ENCODE measurements around the gene NDUFA6.

The NDUFA6 gene

GRCh38 chr22:42134100-42135020, 43.8 kb upstream of the NDUFA6 start:
- no peak for ATAC-seq
- TF ChIP-seq ZFP3 (CRISPR knock-in tag; IDR thresholded peaks at IDR 0.05): no peak
- no peak for TF ChIP-seq POU6F1 (CRISPR knock-in tag; IDR thresholded peaks at IDR 0.05; ENCODE audit: borderline replicate concordance, low read depth)
- no peak for TF ChIP-seq ISL1 (CRISPR knock-in tag; IDR thresholded peaks at IDR 0.05)
- TF ChIP-seq, protein P1, sequence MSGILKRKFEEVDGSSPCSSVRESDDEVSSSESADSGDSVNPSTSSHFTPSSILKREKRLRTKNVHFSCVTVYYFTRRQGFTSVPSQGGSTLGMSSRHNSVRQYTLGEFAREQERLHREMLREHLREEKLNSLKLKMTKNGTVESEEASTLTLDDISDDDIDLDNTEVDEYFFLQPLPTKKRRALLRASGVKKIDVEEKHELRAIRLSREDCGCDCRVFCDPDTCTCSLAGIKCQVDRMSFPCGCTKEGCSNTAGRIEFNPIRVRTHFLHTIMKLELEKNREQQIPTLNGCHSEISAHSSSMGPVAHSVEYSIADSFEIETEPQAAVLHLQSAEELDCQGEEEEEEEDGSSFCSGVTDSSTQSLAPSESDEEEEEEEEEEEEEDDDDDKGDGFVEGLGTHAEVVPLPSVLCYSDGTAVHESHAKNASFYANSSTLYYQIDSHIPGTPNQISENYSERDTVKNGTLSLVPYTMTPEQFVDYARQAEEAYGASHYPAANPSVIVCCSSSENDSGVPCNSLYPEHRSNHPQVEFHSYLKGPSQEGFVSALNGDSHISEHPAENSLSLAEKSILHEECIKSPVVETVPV (CRISPR knock-in tag; IDR thresholded peaks at IDR 0.05): no peak
- no peak for TF ChIP-seq ZNF565 (CRISPR knock-in tag; conservative IDR thresholded peaks at IDR 0.05; ENCODE audit: low read depth)
- no peak for TF ChIP-seq ARNTL (CRISPR knock-in tag; IDR thresholded peaks at IDR 0.05; ENCODE audit: borderline replicate concordance, low read depth)
- no peak for TF ChIP-seq SNAI2 (CRISPR knock-in tag; IDR thresholded peaks at IDR 0.05)
- TF ChIP-seq ZNF8 (CRISPR knock-in tag; IDR thresholded peaks at IDR 0.05): no peak
- TF ChIP-seq, protein P2, sequence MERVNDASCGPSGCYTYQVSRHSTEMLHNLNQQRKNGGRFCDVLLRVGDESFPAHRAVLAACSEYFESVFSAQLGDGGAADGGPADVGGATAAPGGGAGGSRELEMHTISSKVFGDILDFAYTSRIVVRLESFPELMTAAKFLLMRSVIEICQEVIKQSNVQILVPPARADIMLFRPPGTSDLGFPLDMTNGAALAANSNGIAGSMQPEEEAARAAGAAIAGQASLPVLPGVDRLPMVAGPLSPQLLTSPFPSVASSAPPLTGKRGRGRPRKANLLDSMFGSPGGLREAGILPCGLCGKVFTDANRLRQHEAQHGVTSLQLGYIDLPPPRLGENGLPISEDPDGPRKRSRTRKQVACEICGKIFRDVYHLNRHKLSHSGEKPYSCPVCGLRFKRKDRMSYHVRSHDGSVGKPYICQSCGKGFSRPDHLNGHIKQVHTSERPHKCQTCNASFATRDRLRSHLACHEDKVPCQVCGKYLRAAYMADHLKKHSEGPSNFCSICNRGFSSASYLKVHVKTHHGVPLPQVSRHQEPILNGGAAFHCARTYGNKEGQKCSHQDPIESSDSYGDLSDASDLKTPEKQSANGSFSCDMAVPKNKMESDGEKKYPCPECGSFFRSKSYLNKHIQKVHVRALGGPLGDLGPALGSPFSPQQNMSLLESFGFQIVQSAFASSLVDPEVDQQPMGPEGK (CRISPR knock-in tag; IDR thresholded peaks at IDR 0.05; ENCODE audit: borderline replicate concordance): no peak
- no peak for TF ChIP-seq PPARA (CRISPR knock-in tag; IDR thresholded peaks at IDR 0.05; ENCODE audit: borderline replicate concordance)
- no peak for TF ChIP-seq ZFP30 (CRISPR knock-in tag; IDR thresholded peaks at IDR 0.05)
- TF ChIP-seq OSR1 (CRISPR knock-in tag; IDR thresholded peaks at IDR 0.05): no peak
- no peak for TF ChIP-seq ESRRG (CRISPR knock-in tag; IDR thresholded peaks at IDR 0.05)
- TF ChIP-seq, protein P3, sequence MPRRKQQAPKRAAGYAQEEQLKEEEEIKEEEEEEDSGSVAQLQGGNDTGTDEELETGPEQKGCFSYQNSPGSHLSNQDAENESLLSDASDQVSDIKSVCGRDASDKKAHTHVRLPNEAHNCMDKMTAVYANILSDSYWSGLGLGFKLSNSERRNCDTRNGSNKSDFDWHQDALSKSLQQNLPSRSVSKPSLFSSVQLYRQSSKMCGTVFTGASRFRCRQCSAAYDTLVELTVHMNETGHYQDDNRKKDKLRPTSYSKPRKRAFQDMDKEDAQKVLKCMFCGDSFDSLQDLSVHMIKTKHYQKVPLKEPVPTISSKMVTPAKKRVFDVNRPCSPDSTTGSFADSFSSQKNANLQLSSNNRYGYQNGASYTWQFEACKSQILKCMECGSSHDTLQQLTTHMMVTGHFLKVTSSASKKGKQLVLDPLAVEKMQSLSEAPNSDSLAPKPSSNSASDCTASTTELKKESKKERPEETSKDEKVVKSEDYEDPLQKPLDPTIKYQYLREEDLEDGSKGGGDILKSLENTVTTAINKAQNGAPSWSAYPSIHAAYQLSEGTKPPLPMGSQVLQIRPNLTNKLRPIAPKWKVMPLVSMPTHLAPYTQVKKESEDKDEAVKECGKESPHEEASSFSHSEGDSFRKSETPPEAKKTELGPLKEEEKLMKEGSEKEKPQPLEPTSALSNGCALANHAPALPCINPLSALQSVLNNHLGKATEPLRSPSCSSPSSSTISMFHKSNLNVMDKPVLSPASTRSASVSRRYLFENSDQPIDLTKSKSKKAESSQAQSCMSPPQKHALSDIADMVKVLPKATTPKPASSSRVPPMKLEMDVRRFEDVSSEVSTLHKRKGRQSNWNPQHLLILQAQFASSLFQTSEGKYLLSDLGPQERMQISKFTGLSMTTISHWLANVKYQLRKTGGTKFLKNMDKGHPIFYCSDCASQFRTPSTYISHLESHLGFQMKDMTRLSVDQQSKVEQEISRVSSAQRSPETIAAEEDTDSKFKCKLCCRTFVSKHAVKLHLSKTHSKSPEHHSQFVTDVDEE (CRISPR knock-in tag; IDR thresholded peaks at IDR 0.05): no peak
- TF ChIP-seq GLIS3 (CRISPR knock-in tag; IDR thresholded peaks at IDR 0.05): no peak

DNA sequence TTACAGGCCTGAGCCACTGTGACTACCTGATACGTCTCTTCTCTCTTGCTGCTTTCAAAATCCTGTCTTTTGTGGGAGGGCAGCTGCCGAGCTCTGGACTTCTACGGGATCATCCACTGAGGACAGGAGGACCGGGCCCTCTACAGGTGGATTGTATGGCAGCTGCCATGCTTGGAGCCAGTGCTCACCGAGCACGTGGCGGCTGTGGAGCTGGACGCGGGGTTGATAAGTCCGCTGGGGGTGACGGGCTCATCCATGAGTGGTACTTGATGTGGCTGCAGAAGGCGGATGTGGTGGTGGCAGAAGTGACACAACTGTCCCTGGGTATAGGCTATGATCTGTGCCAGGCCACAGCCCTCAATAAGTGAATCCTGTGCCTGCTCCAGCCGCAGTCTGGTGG, 41.9 kb upstream of the NDUFA6 start:
- TF ChIP-seq GLIS3 (CRISPR knock-in tag; IDR thresholded peaks at IDR 0.05) (no peak), ZFP30 (CRISPR knock-in tag; IDR thresholded peaks at IDR 0.05) (no peak), PPARA (CRISPR knock-in tag; IDR thresholded peaks at IDR 0.05; ENCODE audit: borderline replicate concordance) (no peak), ARNTL (CRISPR knock-in tag; IDR thresholded peaks at IDR 0.05; ENCODE audit: borderline replicate concordance, low read depth) (no peak), ZNF8 (CRISPR knock-in tag; IDR thresholded peaks at IDR 0.05) (no peak), ZNF565 (CRISPR knock-in tag; conservative IDR thresholded peaks at IDR 0.05; ENCODE audit: low read depth) (no peak), ESRRG (CRISPR knock-in tag; IDR thresholded peaks at IDR 0.05) (no peak), TOX (CRISPR knock-in tag; IDR thresholded peaks at IDR 0.05; ENCODE audit: borderline replicate concordance) (no peak), BACH2 (CRISPR knock-in tag; IDR thresholded peaks at IDR 0.05; ENCODE audit: borderline replicate concordance) (no peak), POU6F1 (CRISPR knock-in tag; IDR thresholded peaks at IDR 0.05; ENCODE audit: borderline replicate concordance, low read depth) (no peak), SNAI2 (CRISPR knock-in tag; IDR thresholded peaks at IDR 0.05) (no peak)
- TF ChIP-seq, protein P4, sequence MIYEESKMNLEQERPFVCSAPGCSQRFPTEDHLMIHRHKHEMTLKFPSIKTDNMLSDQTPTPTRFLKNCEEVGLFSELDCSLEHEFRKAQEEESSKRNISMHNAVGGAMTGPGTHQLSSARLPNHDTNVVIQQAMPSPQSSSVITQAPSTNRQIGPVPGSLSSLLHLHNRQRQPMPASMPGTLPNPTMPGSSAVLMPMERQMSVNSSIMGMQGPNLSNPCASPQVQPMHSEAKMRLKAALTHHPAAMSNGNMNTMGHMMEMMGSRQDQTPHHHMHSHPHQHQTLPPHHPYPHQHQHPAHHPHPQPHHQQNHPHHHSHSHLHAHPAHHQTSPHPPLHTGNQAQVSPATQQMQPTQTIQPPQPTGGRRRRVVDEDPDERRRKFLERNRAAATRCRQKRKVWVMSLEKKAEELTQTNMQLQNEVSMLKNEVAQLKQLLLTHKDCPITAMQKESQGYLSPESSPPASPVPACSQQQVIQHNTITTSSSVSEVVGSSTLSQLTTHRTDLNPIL (CRISPR knock-in tag; IDR thresholded peaks at IDR 0.05; ENCODE audit: low read depth): no peak
- TF ChIP-seq, protein P3 (CRISPR knock-in tag; IDR thresholded peaks at IDR 0.05): no peak
- no peak for ATAC-seq
